GOT3 (cell line): ENCODE data around the gene SUDS3.

ENCODE experiments used
- DNase-seq: peaks from one replicate; lab custom pipeline; 2025; ENCODE audit warnings: mixed read lengths; lab: John Stamatoyannopoulos, UW

Gene SUDS3

GRCh38 chr12:118447181-118447580 is 70.8 kb downstream of the SUDS3 start:
- DNase-seq, result no peak

GRCh38 chr12:118448341-118448740 is 72.0 kb downstream of the SUDS3 start:
- no peak for DNase-seq

GRCh38 chr12:118455327-118455726 is 79.0 kb downstream of the SUDS3 start:
- no peak for DNase-seq

GRCh38 chr12:118456741-118457140 is 80.4 kb downstream of the SUDS3 start:
- no peak for DNase-seq

GRCh38 chr12:118459110-118459509 is 82.8 kb downstream of the SUDS3 start:
- no peak for DNase-seq

- DNase-seq, result no peak
Observed at GRCh38 chr12:118463677-118464076, 87.3 kb downstream of the SUDS3 start.

- no peak for DNase-seq
Observed at GRCh38 chr12:118465706-118466105, 89.4 kb downstream of the SUDS3 start.
